Ovary (tissue), 10 donors: ENCODE measurements around the gene CENPF. TPM values are rescaled to one million over a fixed set of nuclear protein-coding genes. Genes with fewer than 3 reads are reported as not detected.

Experiments
- DNase-seq, 5 donors: peaks; one replicate each; pipeline ENCODE4 v3.0.0-alpha.2; 2019 to 2020
- H3K27ac ChIP-seq, 2 donors: fragments of 200-600 bp; one replicate each; pipeline versions ENCODE4 v1.5.1 to v1.8.0; 2019 to 2022
- H3K27me3 ChIP-seq: fragments of 200-600 bp; one replicate; pipeline ENCODE4 v1.8.0; 2022
- H3K36me3 ChIP-seq: fragments of 200-600 bp; sonication (generic); one replicate; pipeline ENCODE4 v1.5.1; 2019
- H3K4me1 ChIP-seq: one replicate; pipeline ENCODE4 v1.8.1; 2013; ENCODE audit warnings: mild to moderate bottlenecking, moderate library complexity; ENCODE audit not compliant: insufficient read depth
- H3K4me3 ChIP-seq: fragments of 200-600 bp; sonication (generic); one replicate; pipeline ENCODE4 v1.5.1; 2017
- H3K9me3 ChIP-seq, 2 donors: fragments of 200-600 bp in 1 of 2; sonication (generic) in 1 of 2; one replicate each; pipeline versions ENCODE4 v1.5.1 to v1.8.1; 2013 to 2019; ENCODE audit warnings: mild to moderate bottlenecking in 1 of 2, moderate library complexity in 1 of 2
- EP300 ChIP-seq: sonication (generic); formaldehyde crosslinking; IDR thresholded peaks from one replicate; pipeline ENCODE4 v1.6.1; 2017; ENCODE audit warnings: antibody characterized with exemption
- POLR2A ChIP-seq: fragments of 450-650 bp; IDR thresholded peaks from one replicate; pipeline ENCODE4 v1.6.1; 2017; ENCODE audit warnings: antibody characterized with exemption, mild to moderate bottlenecking, moderate library complexity
- WGBS, 3 donors: extraction: QIAGEN DNeasy Blood & Tissue Kit in 1 of 3; methylation state at CpG; one replicate each; pipeline versions ENCODE4 v1.1.5 to v1.1.7; 2013 to 2017; 5-methylcytosine and 5-hydroxymethylcytosine counted together
- intact Hi-C, 4 donors: fragments of 100-400 bp; cut with DNase I; formaldehyde crosslinking; loops; one replicate each; pipeline versions ENCODE4 v1.11.0 to v1.15.1; 2022 to 2023
- long read RNA-seq, 3 donors: library from polyadenylated mRNA in 2 of 3; unstranded in 2 of 3; transcript quantifications; one replicate each; pipeline ENCODE4 v2.0.0 and lab custom pipeline, GENCODE V29; 2021 to 2026
- polyA plus RNA-seq, 2 donors: library from polyadenylated mRNA; stranded (reverse); fragments of 200-250 nt in 1 of 2; fragments of 350-450 nt in 1 of 2; fragmentation: Illumina TruSeq in 1 of 2; extraction: RNeasy Lipid Tissue Mini Kit (QIAGEN cat#74804) in 1 of 2; gene quantifications; one replicate each; pipeline ENCODE4 v1.2.3, GENCODE V29; 2013 to 2014
- total RNA-seq, 7 donors: library from RNA; depleted of rRNA in 2 of 7; stranded (reverse); fragments of >200 nt in 2 of 7; fragmentation: NEBNext Ultra II Directional in 3 of 7; extraction: Animal tissue kit (Norgen Biotek cat#: 25700) in 3 of 7; gene quantifications; one replicate each; pipeline versions ENCODE4 v1.1.0 to v1.2.4, GENCODE V29; 2016 to 2023
- TF ChIP-seq, protein P1 (sequence below), 3 donors: fragments of 450-650 bp in 2 of 3; fragments of 200-600 bp in 1 of 3; IDR thresholded peaks; one replicate each; pipeline versions ENCODE4 v1.5.1 to v1.8.0; 2016 to 2022; ENCODE audit warnings: antibody characterized with exemption in 3 of 3, mild to moderate bottlenecking in 1 of 3
- donor health status: DM: no; HTN: no; CAD: no; lungs with moderate emphysema.
- donor health status: DM: no; HTN: no; CAD: no.
- donor health status: Bipolar disorder and iron deficiency.
- donor health status: DM: yes; HTN: yes; CAD: no.
- donor health status: DM: no; HTN: no; CAD: no.
- donor health status: DM: yes; HTN: yes; CAD: no.

CENPF gene, protein sequence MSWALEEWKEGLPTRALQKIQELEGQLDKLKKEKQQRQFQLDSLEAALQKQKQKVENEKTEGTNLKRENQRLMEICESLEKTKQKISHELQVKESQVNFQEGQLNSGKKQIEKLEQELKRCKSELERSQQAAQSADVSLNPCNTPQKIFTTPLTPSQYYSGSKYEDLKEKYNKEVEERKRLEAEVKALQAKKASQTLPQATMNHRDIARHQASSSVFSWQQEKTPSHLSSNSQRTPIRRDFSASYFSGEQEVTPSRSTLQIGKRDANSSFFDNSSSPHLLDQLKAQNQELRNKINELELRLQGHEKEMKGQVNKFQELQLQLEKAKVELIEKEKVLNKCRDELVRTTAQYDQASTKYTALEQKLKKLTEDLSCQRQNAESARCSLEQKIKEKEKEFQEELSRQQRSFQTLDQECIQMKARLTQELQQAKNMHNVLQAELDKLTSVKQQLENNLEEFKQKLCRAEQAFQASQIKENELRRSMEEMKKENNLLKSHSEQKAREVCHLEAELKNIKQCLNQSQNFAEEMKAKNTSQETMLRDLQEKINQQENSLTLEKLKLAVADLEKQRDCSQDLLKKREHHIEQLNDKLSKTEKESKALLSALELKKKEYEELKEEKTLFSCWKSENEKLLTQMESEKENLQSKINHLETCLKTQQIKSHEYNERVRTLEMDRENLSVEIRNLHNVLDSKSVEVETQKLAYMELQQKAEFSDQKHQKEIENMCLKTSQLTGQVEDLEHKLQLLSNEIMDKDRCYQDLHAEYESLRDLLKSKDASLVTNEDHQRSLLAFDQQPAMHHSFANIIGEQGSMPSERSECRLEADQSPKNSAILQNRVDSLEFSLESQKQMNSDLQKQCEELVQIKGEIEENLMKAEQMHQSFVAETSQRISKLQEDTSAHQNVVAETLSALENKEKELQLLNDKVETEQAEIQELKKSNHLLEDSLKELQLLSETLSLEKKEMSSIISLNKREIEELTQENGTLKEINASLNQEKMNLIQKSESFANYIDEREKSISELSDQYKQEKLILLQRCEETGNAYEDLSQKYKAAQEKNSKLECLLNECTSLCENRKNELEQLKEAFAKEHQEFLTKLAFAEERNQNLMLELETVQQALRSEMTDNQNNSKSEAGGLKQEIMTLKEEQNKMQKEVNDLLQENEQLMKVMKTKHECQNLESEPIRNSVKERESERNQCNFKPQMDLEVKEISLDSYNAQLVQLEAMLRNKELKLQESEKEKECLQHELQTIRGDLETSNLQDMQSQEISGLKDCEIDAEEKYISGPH (N-terminal part only)
- total RNA-seq (1 to 10 TPM in 5 of 7 donors, under 1 TPM in 2; 0.45 to 2.3 (median 1.3) TPM), polyA plus RNA-seq (1 to 10 TPM; 1.5 to 2.6 TPM)
- long read RNA-seq, donor 1, partial matches to known transcripts, result 2 of 2 reads
- long read RNA-seq, donor 1, other reads (novel, unspliced or antisense), result 0 of 2 reads
- long read RNA-seq, donor 2, partial matches to known transcripts, result 17 of 18 reads
- long read RNA-seq, donor 2, other reads (novel, unspliced or antisense), result 0 of 18 reads
- long read RNA-seq, donor 3, result 0 reads

DNA sequence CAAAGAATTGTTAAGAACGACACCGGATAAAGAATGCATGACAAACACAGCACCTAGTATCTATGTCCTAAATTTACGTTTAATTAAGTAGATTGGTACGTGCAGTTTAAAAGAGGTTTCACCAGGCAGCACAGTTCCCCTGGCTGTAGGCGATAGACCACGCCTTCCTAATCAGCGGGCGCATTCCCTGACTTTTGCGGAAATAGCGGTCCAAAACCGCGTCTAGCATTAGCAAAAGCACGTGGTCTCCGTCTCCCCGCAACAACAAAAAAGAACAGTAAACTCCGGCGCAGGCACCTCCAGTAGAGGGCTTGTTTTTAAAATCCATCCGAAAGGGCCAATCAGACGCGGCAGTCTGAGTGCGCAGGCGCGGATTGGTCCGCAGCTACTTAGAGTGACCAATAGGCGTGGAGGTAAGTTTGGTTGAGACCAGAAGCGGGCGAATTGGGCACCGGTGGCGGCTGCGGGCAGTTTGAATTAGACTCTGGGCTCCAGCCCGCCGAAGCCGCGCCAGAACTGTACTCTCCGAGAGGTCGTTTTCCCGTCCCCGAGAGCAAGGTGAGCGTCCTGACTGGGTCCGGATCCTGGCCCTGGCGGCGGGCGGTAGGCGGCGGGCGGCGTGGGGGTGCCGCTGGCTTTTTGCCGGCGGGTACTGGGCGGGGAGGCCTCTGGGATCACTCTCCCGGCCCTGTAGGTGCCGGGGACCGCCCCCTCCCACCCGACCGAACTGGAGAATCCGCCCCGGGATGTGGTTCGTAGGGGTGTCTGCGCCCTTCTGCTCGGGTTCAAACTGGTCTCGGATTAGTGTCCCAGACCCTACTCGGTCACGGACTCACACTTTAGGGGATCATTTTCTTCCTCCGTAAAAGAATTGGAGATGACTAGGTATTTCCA, at the start of gene CENPF:
CENPF (plus strand) TSS at position 432 of the 894 bp plus-strand sequence. CDS start 10,560 bp downstream, outside the sequence.
- Histone ChIP-seq H3K36me3 (no peaks in the 10 kb centered on the region), H3K4me3 (peak within 1 kb of the TSS; percentile 87), H3K9me3 (no peaks in the 10 kb centered on the region), H3K27ac (no peak within 1 kb of the TSS), H3K4me1 (peaks cover 2% of the 10 kb centered on the region), H3K27me3 (no peaks in the 10 kb centered on the region)
- WGBS, 3 donors, result 0% methylated on average over 58 to 65 of the region's 65 CpGs
- TF ChIP-seq EP300, result no peak
- TF ChIP-seq, protein P1, sequence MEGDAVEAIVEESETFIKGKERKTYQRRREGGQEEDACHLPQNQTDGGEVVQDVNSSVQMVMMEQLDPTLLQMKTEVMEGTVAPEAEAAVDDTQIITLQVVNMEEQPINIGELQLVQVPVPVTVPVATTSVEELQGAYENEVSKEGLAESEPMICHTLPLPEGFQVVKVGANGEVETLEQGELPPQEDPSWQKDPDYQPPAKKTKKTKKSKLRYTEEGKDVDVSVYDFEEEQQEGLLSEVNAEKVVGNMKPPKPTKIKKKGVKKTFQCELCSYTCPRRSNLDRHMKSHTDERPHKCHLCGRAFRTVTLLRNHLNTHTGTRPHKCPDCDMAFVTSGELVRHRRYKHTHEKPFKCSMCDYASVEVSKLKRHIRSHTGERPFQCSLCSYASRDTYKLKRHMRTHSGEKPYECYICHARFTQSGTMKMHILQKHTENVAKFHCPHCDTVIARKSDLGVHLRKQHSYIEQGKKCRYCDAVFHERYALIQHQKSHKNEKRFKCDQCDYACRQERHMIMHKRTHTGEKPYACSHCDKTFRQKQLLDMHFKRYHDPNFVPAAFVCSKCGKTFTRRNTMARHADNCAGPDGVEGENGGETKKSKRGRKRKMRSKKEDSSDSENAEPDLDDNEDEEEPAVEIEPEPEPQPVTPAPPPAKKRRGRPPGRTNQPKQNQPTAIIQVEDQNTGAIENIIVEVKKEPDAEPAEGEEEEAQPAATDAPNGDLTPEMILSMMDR (IDR thresholded peaks at IDR 0.05), result peak; percentile 11 to 53 (median 45)
- intact Hi-C loops, result no loop called here
- DNase-seq, result peak; percentile 90 to 97 (median 94)

DNA sequence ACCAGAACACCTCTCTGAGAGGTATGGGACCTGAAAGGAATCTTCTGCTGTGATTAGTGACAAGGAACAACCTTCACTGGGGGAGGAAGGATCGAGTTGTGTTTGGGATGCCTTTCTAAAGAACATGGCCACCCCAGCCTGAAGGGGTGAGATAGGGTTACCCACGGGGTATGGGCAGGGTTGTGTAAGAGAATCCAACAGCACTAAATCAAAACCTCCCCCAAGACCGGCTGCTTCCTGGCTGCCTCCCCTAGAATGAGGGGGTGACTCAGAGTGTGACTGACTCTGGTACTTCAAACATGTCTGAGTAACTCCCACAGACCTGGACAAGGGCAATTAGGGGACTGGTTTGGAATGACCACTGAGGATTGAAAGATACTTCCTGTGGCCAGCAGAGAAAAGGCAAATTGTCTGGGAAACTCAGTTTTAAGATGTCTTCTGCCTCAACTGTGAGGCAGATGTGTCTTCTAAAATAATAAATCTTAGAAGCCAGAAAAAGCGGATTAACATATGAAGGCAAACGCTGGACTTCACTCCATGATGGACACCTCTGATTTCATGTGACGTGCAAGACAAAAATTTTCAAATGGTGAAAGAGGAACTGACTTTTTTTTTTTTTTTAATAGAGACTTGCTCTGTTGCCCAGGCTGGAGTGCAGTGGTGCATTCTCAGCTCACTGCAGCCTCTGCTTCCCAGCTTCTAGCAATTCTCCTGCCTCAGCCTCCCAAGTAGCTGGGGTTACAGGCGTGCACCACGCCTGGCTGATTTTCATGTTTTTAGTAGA, 44.9 kb upstream of the CENPF start:
- no peaks in the 10 kb centered on the region for H3K36me3 ChIP-seq
- 40 to 51% (median 47%) methylated on average over 8 of the region's 8 CpGs for WGBS, 3 donors
- no peak overlapping the region for H3K4me3 ChIP-seq
- intact Hi-C loops, result no loop called here
- H3K27ac ChIP-seq, result no peak overlapping the region
- H3K4me1 ChIP-seq, result peaks cover 2% of the 10 kb centered on the region
- H3K27me3 ChIP-seq, result no peaks in the 10 kb centered on the region
- peak in 1 of 5 donors; percentile 27 for DNase-seq
- no peaks in the 10 kb centered on the region for H3K9me3 ChIP-seq
- TF ChIP-seq POLR2A (no peak), EP300 (no peak)
- TF ChIP-seq, protein P1 (IDR thresholded peaks at IDR 0.05), result no peak

DNA sequence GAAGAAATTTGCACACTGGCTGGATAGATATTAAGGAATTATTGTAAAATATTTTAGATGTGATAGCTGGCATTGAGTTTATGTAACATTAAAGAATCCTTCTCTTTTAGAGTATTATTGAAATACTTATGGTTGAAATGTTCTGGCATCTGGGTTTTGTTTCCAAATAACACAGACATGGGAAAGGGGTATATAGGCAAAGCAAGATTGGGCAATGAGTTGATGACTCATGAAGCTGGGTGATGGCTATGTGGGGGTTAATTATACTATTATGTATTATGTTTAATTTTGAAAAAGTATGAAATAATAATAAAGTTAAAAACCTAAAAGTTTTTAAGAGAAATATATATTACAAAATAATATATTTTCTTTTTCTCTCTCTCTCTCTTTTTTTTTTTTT, 39.1 kb upstream of the CENPF start:
- no peak for TF ChIP-seq POLR2A
- no peak for TF ChIP-seq EP300
- TF ChIP-seq, protein P1 (IDR thresholded peaks at IDR 0.05), result no peak
- H3K36me3 ChIP-seq, result no peaks in the 10 kb centered on the region
- H3K27ac ChIP-seq, result no peak overlapping the region
- H3K4me3 ChIP-seq, result no peak overlapping the region
- DNase-seq, result no peak
- no peaks in the 10 kb centered on the region for H3K4me1 ChIP-seq
- intact Hi-C loops, result no loop called here
- H3K9me3 ChIP-seq, result no peaks in the 10 kb centered on the region
- H3K27me3 ChIP-seq, result no peaks in the 10 kb centered on the region
